Uterus (tissue), 2 donors: ENCODE data around the gene RDM1.

ENCODE experiments used
- POLR2A ChIP-seq, 2 donors: fragments of 450-650 bp; IDR thresholded peaks; one replicate each; pipeline ENCODE4 v1.6.1; 2016; ENCODE audit warnings: antibody characterized with exemption in 2 of 2, mild to moderate bottlenecking in 1 of 2, moderate library complexity in 1 of 2
- TF ChIP-seq, protein P1 (sequence below), 4 experiments: fragments of 200-600 bp in 2 of 4; fragments of 450-650 bp in 2 of 4; sonication (generic) in 2 of 4; IDR thresholded peaks; one replicate each; pipeline ENCODE4 v1.5.1; 2016 to 2019; ENCODE audit warnings: antibody characterized with exemption in 4 of 4, mild to moderate bottlenecking in 2 of 4, moderate library complexity in 1 of 4

DNA sequence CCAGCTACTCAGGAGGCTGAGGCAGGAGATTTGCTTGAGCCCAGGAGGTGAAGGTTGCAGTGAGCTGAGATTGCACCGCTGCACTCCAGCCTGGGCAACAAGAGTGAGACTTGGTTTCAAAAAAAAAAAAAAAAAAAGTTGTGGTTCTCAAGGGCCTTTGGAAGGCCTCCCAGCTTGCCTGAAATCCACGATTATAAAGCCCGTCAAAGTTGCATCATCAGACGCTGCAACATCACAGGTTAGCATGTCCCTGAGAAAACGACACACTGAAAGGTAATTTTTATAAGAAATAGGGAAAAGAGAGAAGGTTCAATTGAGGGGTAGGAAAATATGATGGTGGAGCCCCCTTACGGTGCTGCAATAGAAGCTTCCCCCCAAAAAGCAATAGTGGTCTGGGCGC, 17.5 kb upstream of the RDM1 start:
- TF ChIP-seq, protein P1, sequence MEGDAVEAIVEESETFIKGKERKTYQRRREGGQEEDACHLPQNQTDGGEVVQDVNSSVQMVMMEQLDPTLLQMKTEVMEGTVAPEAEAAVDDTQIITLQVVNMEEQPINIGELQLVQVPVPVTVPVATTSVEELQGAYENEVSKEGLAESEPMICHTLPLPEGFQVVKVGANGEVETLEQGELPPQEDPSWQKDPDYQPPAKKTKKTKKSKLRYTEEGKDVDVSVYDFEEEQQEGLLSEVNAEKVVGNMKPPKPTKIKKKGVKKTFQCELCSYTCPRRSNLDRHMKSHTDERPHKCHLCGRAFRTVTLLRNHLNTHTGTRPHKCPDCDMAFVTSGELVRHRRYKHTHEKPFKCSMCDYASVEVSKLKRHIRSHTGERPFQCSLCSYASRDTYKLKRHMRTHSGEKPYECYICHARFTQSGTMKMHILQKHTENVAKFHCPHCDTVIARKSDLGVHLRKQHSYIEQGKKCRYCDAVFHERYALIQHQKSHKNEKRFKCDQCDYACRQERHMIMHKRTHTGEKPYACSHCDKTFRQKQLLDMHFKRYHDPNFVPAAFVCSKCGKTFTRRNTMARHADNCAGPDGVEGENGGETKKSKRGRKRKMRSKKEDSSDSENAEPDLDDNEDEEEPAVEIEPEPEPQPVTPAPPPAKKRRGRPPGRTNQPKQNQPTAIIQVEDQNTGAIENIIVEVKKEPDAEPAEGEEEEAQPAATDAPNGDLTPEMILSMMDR (IDR thresholded peaks at IDR 0.05) = no peak
- TF ChIP-seq POLR2A (IDR thresholded peaks at IDR 0.05) = no peak
